ENCODE results near the gene PIH1D2.

GRCh38 chr11:112087212-112087611 is 13.4 kb upstream of the PIH1D2 start:
- TF ChIP-seq CTCF (IDR thresholded peaks at IDR 0.05; ENCODE audit: poor library complexity) (no peak), EZH2 (IDR thresholded peaks at IDR 0.05; ENCODE audit: borderline replicate concordance) (no peak), EZH2phosphoT487 (IDR thresholded peaks at IDR 0.05; ENCODE audit: low read depth, severe bottlenecking, unreplicated experiment) (no peak)
